HG03460 (cell line): Measurements from ENCODE around the gene MED9.
"Not testable (repeated sequence)": the region's sequence is repeated elsewhere in the genome, so short reads cannot be mapped to it uniquely, and the experiment has no call there.

Experiments
- ATAC-seq: cut with Tn5 transposase; IDR thresholded peaks from one replicate; pipeline ENCODE4 v1.9.1; 2021; ENCODE audit not compliant: unreplicated experiment

The MED9 gene, protein sequence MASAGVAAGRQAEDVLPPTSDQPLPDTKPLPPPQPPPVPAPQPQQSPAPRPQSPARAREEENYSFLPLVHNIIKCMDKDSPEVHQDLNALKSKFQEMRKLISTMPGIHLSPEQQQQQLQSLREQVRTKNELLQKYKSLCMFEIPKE

DNA sequence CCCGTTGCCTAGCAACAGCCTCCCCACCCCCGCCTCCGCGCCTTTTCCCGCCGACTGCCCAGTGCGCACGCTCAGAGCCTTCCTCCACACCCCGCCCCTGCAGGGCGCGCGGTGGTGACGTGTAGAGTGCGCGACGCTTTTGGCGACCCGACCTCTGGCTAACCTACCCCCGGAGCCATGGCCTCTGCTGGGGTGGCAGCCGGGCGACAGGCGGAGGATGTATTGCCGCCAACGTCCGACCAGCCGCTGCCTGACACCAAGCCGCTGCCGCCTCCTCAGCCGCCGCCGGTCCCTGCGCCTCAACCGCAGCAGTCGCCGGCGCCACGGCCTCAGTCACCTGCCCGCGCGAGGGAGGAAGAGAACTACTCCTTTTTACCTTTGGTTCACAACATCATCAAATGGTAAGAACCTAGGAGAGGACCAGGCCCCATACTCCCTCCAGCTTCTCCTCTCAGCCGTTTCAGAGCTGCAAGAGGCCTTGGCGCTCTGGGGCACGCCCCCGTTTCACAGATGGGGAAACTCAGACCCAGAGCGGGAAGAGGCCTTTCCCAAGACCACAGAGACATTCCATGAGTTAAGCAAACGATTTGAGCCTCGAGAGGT lies at the start of gene MED9:
Gene MED9 (plus strand): TSS at position 136 of the 603 bp plus-strand sequence. CDS start 42 bp downstream, at position 178.
- peak; percentile 84 for ATAC-seq

DNA sequence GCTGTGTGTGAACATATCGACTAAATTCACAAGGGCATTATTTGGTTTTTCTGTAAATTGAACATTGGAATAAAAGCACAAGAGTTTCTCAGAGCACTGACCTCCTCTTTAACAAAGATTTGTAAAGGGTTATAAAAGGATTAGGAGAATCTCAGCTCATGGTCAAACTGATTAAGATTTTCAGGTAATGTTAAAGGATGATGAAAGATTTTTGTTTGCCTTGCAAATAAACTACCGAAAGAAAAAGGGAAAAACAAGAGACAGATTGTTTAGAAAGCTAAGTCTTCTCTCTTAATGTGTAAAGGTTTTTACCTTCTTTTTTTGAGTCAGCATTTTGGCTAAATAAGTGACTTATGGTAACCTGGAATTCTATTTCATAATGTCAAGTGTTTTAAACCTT lies 47.6 kb upstream of the MED9 start:
- no peak for ATAC-seq

DNA sequence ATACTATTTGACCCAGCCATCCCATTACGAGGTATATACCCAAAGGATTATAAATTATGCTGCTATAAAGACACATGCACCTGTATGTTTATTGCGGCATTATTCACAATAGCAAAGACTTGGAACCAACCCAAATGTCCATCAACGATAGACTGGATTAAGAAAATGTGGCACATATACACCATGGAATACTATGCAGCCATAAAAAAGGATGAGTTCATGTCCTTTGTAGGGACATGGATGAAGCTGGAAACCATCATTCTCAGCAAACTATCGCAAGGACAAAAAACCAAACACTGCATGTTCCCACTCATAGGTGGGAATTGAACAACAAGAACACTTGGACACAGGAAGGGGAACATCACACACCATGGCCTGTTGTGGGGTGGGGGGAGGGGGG lies 45.9 kb upstream of the MED9 start:
- ATAC-seq: not testable (repeated sequence)

DNA sequence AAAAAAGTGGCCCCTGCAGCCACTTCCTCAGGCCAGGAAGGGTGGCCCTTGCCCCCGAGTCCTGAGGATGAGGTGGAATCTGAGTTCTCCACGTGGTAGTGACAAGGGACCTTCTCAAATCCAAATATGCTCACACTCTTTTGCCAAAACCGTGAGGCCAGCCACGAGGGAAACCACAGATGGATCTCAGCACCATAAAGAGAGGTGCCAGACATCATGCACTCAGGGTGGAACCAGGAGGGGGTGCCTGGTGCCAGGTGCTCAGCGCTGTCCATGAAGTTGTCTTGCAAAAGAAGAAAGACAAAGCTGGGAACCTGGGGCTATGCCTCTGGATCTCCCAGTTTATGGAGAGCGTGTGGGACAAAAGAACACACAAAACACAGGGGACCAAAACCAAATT lies 45.2 kb upstream of the MED9 start:
- ATAC-seq: no peak

DNA sequence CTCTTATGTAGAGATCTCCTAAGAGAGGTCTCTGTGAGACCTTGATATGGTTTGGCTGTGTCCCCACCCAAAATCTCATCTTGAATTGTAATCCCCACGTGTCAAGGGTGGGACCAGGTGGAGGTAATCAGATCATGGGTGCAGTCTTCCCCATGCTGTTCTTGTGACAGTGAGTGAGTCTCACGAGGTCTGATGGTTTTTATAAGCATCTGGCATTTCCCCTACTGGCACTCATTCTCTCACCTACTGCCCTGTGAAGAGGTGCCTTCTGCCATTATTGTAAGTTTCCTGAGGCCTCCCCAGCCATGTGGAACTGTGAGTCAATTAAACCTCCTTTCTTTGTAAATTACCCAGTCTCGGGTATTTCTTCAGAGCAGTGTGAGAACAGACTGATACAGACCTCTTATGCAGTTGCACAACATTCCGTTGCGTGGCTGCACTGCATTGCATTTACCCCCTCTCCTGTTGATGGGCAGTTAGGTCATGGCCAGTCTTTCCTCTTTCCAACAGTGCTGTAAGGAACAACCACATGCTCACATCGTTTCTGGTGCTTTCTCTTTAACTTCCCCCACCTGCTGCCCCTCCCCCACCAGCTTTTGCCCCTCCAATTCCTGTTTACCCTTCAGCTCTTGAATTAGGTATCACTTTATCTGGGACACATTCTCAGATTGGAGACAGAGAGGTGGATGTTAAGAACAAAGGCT lies 43.6 kb upstream of the MED9 start:
- ATAC-seq: no peak

DNA sequence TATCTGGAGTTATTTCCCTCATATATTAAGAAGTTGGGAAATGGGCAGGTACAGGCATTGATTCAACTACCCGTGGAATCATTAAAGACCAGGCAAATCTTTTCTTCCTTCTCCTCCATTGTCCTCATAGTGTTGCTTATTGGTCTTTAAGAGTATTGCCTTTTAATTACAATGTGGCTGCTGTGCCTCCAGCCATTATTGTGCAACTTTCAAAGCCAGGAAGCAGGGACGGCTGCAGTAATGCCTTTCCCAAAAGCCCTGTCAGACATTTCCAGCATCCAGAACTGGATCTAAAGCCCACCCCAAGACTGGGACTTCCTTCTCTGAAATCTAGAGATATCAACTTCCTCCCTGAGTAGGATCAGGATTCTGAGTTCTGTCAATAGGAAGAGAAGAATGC lies 42.3 kb upstream of the MED9 start:
- ATAC-seq: no peak

DNA sequence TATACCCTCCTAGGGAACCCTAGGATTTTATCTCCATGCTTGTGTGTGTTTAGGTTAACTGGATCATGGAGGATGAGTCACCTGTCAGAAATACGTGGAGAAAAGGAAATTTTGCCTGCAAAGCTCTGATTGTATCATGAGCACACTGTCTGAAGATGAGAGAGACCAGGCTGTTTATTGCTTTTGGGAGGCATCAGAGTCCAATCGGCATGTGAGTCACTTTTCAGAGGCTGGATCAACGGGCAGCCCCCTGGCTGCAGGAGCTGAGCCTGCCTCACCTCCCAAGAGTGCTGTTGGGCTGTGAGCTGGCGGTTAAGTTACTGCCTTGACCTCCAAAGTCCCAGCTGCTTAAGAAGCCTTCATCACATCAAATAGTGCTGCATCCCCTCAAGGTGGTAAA lies 41.5 kb upstream of the MED9 start:
- no peak for ATAC-seq

DNA sequence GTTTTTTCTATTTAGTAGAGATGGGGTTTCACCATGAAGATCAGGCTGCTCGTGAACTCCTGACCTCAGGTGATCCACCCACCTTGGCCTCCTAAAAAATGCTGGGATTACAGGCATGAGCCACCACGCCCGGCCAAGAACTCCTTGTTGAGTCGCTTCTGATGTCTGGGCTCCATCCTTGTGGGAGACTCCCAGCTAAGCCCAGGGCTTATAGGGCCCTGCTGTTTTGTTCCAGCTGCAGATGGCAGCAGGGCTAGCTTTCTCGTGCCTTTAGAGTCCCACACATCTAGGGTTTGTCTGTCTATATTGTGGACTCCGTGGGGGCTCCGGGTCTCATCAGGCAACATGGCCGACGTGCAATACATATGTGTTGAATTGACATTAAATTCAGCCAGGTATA lies 39.3 kb upstream of the MED9 start:
- no peak for ATAC-seq

DNA sequence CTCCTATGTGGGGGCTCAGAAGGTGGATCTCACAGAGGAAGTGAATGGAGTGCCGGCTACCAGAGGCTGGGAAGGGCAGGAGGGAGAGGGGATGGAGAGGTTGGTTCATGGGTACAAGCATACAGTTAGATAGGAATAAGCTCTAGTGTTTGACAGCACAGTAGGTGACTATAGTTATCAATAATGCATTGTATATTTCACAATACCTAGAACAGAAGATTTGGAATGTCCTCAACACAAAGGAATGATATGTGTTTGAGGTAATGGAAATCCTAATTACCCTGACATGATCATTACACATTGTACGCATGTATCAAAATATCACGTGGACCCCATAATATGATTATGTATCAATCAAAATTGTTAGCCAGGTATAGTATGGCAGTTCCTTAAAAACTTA lies 38.9 kb upstream of the MED9 start:
- ATAC-seq: no peak

DNA sequence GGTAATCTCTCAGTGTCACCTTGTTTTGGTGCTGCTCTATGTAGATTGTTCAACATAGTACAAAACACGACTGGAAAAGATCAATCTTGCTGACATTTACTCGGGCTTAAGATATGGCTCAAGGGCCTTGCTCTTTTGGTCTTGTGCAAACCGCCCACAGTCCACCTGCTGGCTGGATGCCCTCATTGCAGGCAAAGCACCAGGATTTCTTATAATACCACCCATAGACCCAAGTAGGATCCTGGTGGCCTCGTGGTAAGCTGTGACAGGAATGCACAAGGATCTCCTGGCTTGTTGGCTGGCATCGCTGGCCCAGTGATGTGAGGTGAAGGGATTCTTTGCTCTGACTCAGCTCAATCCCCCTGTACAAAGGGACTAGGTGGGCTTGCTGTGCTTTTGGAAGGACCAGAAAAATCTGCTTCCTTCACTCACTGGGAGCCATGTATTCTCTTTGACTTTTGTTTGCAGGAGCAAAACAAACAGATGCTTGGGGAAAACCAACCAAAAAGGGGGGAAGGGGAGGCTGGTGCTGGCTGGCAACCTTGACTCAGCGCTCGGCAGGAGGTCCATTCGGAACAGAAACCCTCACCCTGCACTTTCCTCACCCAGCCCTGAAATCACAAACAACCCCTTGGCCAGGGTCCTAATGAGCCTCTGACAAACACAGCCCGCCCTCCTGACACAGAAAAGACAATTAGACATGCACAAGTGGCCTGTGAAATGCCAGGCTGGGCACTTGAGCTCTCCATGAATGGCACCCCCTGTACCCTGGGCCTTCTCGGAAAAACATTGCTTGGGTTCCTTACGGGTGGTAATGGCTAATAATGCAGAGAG lies 36.6 kb upstream of the MED9 start:
- ATAC-seq: no peak

DNA sequence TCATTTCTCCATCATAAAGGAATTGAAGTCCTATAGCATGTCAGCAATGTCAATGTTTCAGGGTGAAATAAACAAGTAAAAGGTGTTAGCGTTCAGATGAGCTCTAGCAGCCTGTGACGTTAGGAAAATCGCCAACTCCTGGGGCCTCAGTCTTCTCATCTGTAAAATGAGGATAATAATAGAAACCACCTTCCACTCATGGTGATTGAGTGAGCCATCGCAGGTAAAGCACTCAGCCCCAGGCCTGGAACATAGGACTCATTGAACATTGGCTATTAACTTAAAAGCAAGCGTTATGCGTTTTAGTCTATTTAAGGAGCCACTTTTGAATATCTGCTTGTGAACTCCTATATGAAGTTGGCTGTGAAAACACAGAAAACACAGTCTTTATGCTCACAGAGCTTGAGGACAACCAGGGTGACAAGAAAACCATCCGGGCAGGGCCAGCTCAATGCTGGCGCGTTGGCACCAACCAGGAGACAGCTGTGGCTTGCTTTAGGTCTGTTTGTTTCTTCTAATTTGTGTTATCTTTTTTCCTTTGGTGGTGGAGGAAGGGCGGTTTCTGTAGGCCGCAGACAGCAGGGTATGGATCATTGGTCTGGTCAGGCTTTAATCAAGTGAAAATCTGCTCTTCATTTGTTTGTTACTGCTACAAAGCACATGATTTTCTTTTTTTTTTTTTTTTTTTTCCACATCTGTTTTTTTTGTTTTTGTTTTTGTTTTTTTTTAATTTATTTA lies 35.7 kb upstream of the MED9 start:
- no peak for ATAC-seq

DNA sequence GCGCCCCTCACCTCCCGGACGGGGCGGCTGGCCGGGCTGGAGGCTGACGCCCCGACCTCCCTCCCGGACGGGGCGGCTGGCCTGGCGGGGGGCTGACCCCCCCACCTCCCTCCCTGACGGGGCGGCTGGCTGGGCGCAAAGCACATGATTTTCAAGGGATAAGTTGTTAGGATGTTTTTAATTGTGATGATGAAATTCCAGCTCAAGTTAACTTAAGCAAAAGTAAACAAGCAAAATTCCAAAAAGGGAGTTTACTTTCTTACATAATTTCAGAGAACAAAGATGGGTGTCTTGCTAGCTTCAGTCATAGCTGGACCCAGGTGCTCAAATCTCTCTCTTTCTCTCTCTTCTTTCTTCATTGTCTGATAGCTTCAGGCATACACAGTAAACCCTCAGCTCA lies 33.6 kb upstream of the MED9 start:
- ATAC-seq: no peak

DNA sequence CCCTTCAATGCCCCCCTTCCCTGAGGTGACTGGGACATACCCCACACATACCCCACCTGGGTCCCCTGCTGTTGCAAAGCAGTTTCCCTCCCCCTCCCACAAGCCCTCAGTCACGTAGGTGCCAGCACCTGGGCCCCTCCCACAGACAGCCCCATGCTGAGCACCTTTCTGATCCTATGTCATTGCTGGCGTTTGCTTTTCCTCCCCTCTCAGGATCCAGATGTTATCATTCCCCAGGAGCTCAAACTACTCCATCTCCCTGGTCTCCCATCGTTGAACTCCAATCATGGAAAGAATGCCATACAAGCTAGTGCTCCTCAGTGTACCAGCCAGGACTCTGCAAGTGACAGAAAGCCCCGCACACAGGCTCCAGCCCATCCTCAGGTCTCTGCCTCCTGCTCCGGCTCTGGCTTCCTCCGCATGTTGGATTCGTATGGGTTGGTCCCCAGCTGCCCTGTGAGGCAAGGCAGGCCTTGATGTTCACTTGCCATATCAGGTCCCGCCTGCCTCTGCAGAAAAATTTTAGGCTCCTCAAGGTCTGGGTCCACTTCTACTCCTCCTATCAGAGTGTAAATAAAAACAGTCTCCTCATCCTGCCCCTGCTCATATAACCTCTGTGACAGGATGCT lies 31.4 kb upstream of the MED9 start:
- ATAC-seq: no peak

DNA sequence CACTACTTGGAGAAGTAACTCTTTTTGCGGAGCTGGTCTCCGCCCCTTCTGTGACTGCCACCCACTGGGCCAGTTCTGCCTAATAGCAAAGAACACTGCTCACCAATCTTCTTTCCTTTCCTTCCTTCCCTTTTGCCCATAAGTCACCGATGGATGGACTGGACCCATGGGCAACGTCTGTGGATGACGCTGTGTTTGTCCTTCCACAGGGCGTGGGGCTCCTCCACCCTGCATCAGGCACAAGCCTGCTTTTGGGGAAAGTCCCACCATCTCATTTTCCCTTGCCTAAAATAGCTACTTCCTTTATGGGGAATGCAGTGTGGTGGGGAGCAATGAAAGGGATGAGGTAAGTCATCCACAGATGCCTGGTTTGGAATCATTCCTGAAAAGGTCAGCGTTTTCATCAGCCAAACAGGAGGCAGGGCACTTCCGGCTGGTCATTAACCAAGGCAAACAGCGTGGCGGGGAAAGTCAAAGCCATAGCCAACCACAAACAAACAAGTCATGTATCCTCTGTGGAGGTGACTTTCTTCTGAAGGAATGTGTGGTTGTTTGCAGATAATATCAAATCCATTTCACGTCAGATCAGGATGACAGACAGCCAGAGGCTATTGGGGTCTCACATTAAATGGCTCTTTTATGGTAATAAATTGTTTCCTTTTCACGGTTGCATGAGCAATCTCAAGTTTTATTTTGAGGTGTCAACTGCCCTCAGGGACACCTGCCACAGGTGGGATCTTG lies 30.7 kb upstream of the MED9 start:
- ATAC-seq: no peak

DNA sequence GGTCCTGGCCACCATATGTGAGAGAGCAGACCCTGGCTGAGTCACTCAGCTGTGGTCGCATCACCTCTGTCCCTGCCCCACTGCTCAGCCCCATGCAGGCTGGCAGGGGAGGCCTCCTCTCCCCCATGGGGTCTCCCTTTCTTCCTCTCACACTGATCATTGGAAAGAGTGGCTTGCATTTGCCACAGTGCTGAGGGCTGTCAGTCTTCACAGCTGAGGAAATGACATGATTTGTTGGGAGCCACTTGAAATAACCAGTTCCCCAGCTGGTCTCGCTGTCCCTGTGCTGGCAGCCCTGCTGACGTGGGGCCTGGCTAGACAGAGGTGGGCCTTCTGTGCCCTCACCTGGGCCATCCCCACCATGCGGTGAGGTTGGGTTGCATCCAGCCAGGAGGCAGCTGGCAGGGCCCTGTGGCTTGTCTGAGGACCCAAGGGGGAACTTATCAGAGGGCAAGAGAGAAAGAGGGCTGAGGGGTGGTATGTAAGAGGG lies 30.1 kb upstream of the MED9 start:
- no peak for ATAC-seq

DNA sequence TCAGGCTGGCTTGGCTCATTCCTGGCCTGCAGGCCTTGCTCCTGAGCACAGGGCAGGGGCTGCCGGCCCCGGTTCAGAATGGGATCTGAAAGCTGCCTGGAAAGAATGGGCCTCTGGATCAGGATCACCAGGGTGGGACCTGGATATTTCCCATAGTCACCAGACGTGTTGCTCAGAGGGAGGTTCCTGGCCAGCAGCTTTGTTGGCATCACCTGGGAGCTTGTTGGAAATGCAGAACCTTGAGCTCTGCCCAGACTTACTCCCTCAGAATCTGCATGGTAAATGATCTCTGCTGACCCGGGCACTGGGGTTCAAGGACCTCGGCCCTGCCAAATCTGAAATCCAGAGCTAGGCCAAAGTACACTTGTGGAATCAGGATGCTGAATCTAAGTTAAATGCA lies 29.5 kb upstream of the MED9 start:
- no peak for ATAC-seq

DNA sequence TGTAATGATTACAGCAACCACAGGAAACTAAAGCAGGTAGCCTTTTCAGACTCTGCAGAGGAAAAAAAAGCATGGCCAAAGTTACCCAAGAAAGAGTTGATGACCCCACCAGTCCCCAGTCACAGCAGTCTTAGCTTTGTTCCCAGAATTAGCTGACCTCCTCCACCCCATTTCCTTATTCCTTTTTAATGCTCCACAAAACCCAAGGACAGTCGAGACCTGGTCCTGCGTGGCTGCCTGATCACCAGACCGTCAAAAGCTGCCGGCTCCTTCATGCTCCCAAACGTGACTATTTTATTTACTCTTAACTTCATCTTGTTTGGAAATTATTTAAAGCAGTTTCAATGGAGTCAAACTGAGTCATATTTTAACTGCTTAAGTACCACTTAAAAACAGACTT lies 28.7 kb upstream of the MED9 start:
- no peak for ATAC-seq

DNA sequence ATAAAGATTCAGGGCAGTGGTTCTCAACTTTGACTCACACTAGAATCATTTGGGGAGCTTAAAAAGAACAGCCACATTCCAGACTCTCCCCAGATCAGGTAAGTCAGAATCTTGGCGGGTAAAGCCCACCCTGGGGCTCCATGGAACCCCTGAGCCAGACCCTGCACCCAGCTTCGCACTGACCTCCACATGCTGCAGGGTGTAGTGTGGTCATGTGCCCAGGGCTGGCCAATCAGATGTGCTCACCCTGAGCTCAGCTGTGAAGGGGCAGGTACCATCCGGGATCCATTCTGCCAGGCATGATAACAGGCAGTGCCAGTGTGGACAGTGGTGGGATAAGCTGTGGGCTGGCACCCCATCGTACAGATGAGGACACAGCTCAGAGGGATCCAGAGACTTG lies 28.1 kb upstream of the MED9 start:
- ATAC-seq: no peak

DNA sequence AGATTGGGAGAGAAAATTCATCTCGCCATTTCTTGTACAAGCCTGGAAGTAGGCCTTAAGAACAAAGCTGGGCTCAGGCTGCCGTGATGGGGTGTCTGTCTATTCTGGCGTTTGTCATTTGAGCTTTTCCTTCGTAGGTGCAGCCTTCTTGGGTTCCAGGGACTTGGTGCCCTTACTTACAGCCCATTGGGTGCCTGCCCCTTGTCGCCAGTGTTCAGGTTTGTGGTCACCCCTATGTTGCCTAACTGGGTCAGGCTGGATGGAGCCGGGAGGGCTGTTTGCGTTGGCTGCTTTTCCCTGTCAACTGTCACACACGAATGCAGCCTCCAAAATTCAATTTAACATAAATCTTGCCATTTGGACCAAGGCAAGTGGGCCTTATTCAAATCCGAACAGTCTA lies 23.7 kb upstream of the MED9 start:
- ATAC-seq: no peak

DNA sequence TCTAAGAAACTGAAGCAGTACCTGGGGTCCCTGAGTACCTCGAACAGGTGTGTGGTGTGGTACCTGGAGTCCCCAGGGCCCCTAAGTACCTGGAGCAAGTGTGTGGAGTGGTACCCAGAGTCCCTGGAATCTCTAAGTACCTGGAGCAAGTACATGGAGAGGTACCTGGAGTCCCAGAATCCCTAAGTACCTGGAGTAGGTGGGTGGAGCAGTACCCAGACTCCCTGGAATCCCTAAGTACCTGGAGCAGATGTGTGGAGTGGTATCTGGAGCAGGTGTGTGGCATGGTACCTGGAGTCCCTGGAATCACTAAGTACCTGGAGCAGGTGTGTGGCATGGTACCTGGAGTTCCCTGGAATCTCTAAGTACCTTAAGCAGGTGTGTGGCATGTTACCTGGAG lies 22.5 kb upstream of the MED9 start:
- no peak for ATAC-seq
